Measurements from ENCODE around the gene RPL23. TPM values are rescaled to one million over a fixed set of nuclear protein-coding genes. Genes with fewer than 3 reads are reported as not detected.

The RPL23 gene
- total RNA-seq, 1 donor from 2014 or later, result 1,087 TPM

DNA sequence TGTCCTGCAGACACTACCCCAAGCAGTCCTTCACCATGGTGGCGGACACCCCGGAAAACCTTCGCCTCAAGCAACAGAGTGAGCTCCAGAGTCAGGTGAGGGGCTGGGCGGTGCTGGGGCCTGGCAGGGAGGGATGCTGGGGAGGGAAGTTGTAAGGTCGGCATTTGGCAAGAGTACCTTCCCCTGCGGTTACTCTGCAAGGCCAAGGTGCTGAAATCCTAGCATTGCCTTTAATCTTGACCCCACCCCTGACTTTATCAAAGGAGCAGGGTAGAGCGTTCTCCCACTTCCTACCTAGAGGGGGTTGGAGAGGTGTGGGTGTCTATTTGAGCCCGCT, 36.9 kb upstream of the RPL23 start:
- TF ChIP-seq, protein P1, sequence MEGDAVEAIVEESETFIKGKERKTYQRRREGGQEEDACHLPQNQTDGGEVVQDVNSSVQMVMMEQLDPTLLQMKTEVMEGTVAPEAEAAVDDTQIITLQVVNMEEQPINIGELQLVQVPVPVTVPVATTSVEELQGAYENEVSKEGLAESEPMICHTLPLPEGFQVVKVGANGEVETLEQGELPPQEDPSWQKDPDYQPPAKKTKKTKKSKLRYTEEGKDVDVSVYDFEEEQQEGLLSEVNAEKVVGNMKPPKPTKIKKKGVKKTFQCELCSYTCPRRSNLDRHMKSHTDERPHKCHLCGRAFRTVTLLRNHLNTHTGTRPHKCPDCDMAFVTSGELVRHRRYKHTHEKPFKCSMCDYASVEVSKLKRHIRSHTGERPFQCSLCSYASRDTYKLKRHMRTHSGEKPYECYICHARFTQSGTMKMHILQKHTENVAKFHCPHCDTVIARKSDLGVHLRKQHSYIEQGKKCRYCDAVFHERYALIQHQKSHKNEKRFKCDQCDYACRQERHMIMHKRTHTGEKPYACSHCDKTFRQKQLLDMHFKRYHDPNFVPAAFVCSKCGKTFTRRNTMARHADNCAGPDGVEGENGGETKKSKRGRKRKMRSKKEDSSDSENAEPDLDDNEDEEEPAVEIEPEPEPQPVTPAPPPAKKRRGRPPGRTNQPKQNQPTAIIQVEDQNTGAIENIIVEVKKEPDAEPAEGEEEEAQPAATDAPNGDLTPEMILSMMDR (IDR thresholded peaks at IDR 0.05; ENCODE audit: insufficient read depth, low read depth, low read length), result no peak
- TF ChIP-seq EZH2 (IDR thresholded peaks at IDR 0.05; ENCODE audit: insufficient read depth, low read length), result no peak
- peaks cover 40% of the 10 kb centered on the region for H3K36me3 ChIP-seq (ENCODE audit: insufficient read depth, low read length)
- peaks cover 95% of the 10 kb centered on the region for H4K20me1 ChIP-seq (ENCODE audit: insufficient read depth, low read length)
- no peak overlapping the region for H3K4me3 ChIP-seq (ENCODE audit: insufficient read depth, low read depth, low read length)
- no peaks in the 10 kb centered on the region for H3K9me3 Mint-ChIP-seq (ENCODE audit: unreplicated experiment)
- no peak overlapping the region for H3K27ac ChIP-seq (ENCODE audit: low read depth, low read length)
- H3K4me2 ChIP-seq (ENCODE audit: low read length), result no peak overlapping the region
- H3K9ac ChIP-seq (ENCODE audit: low read length), result no peak overlapping the region
- H3K4me1 ChIP-seq (ENCODE audit: insufficient read depth, low read length), result peaks cover 15% of the 10 kb centered on the region
- H3K27ac Mint-ChIP-seq (ENCODE audit: unreplicated experiment), result peak overlapping the region; percentile 62
- H3K4me3 Mint-ChIP-seq (ENCODE audit: unreplicated experiment), result no peak overlapping the region
- no peak overlapping the region for H2AFZ ChIP-seq (ENCODE audit: low read depth, low read length)
- H3K4me1 Mint-ChIP-seq (ENCODE audit: low read depth, unreplicated experiment), result peaks cover 39% of the 10 kb centered on the region
- H3K27me3 ChIP-seq (ENCODE audit: insufficient read depth, low read length), result no peaks in the 10 kb centered on the region
- FAIRE-seq (no peak), DNase-seq (ENCODE audit: low read depth) (no peak)
- H3K9me3 ChIP-seq (ENCODE audit: insufficient read depth, low read depth, low read length), result no peaks in the 10 kb centered on the region
- no peaks in the 10 kb centered on the region for H3K27me3 Mint-ChIP-seq (ENCODE audit: low read depth, unreplicated experiment)
- H3K36me3 Mint-ChIP-seq (ENCODE audit: low read depth, unreplicated experiment), result peaks cover 9% of the 10 kb centered on the region
- peaks cover 90% of the 10 kb centered on the region for H3K79me2 ChIP-seq (ENCODE audit: insufficient read depth, low read length)

DNA sequence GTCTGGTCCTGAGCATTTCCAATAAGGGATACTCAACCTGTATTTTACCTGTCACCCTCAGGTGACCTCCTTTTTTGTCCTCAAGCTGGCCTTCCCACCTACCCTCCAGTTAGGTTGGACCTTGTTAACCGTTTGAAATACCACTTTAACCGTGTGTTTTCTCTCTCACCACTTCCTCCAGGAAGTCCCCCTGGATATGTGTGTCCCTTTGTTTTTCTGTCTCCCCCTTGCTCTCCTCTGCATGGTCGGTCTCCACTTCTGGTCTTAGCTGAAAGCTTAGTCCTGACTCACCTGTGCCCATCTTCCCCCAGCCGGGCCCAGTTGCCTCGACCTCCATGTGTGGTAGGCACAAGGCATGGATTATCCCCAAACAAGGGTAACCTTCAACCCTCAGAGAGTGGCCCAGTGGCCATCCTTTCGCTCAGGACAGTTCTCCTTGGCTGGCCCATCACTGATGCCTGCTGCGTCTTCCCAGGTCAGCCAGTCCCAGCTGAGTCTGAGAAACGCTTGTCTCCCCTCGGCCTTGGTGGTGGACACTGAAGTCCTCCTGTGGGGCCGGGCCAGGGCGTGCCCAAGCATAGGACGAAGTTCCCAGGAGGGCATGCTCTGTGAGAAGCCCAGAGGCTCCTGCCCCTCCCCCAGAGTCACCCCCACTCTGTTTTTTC, 36.4 kb upstream of the RPL23 start:
- H3K27ac ChIP-seq (ENCODE audit: low read depth, low read length), result no peak overlapping the region
- H3K4me1 ChIP-seq (ENCODE audit: insufficient read depth, low read length), result peaks cover 20% of the 10 kb centered on the region
- H3K4me1 Mint-ChIP-seq (ENCODE audit: low read depth, unreplicated experiment), result peaks cover 44% of the 10 kb centered on the region
- H3K36me3 ChIP-seq (ENCODE audit: insufficient read depth, low read length), result peaks cover 45% of the 10 kb centered on the region
- TF ChIP-seq, protein P1 (IDR thresholded peaks at IDR 0.05; ENCODE audit: insufficient read depth, low read depth, low read length), result no peak
- no peak for TF ChIP-seq EZH2 (IDR thresholded peaks at IDR 0.05; ENCODE audit: insufficient read depth, low read length)
- H3K27ac Mint-ChIP-seq (ENCODE audit: unreplicated experiment), result peak overlapping the region; percentile 62
- no peaks in the 10 kb centered on the region for H3K9me3 ChIP-seq (ENCODE audit: insufficient read depth, low read depth, low read length)
- no peak overlapping the region for H3K9ac ChIP-seq (ENCODE audit: low read length)
- no peak for DNase-seq (ENCODE audit: low read depth)
- no peak overlapping the region for H3K4me3 Mint-ChIP-seq (ENCODE audit: unreplicated experiment)
- H3K27me3 ChIP-seq (ENCODE audit: insufficient read depth, low read length), result no peaks in the 10 kb centered on the region
- peaks cover 9% of the 10 kb centered on the region for H3K36me3 Mint-ChIP-seq (ENCODE audit: low read depth, unreplicated experiment)
- no peaks in the 10 kb centered on the region for H3K9me3 Mint-ChIP-seq (ENCODE audit: unreplicated experiment)
- no peak overlapping the region for H2AFZ ChIP-seq (ENCODE audit: low read depth, low read length)
- H3K27me3 Mint-ChIP-seq (ENCODE audit: low read depth, unreplicated experiment), result no peaks in the 10 kb centered on the region
- H3K4me2 ChIP-seq (ENCODE audit: low read length), result no peak overlapping the region
- H3K4me3 ChIP-seq (ENCODE audit: insufficient read depth, low read depth, low read length), result no peak overlapping the region
- peaks cover 94% of the 10 kb centered on the region for H3K79me2 ChIP-seq (ENCODE audit: insufficient read depth, low read length)
- H4K20me1 ChIP-seq (ENCODE audit: insufficient read depth, low read length), result peaks cover 97% of the 10 kb centered on the region
- no peak for FAIRE-seq

DNA sequence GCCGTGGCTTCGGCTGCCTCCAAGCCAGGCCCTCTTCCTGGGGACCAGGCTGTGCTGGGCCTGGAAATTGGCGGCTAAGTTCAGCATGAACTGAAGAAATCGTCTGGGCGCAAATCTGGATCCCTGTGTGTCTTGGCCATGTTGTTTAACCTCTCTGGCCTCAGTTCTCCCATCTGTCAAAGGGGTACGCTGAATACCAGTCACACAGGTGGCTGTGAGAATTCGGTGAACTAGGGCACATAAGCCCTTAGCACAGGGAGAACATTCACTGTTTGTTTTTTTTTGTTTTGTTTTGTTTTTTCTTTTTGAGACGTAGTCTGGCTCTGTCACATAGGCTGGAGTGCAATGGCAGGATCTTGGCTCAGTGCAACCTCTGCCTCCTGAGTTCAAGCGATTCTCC, 35.3 kb upstream of the RPL23 start:
- Mint-ChIP-seq H3K27ac (ENCODE audit: unreplicated experiment) (no peak overlapping the region), H3K4me1 (ENCODE audit: low read depth, unreplicated experiment) (peaks cover 43% of the 10 kb centered on the region), H3K4me3 (ENCODE audit: unreplicated experiment) (no peak overlapping the region), H3K27me3 (ENCODE audit: low read depth, unreplicated experiment) (no peaks in the 10 kb centered on the region), H3K9me3 (ENCODE audit: unreplicated experiment) (no peaks in the 10 kb centered on the region), H3K36me3 (ENCODE audit: low read depth, unreplicated experiment) (peaks cover 5% of the 10 kb centered on the region)
- Histone ChIP-seq H3K4me2 (ENCODE audit: low read length) (no peak overlapping the region), H3K4me1 (ENCODE audit: insufficient read depth, low read length) (peaks cover 25% of the 10 kb centered on the region), H3K79me2 (ENCODE audit: insufficient read depth, low read length) (peaks cover 98% of the 10 kb centered on the region), H3K27ac (ENCODE audit: low read depth, low read length) (no peak overlapping the region), H3K9ac (ENCODE audit: low read length) (no peak overlapping the region), H3K9me3 (ENCODE audit: insufficient read depth, low read depth, low read length) (no peaks in the 10 kb centered on the region), H3K36me3 (ENCODE audit: insufficient read depth, low read length) (peaks cover 40% of the 10 kb centered on the region), H4K20me1 (ENCODE audit: insufficient read depth, low read length) (peaks cover 98% of the 10 kb centered on the region), H2AFZ (ENCODE audit: low read depth, low read length) (no peak overlapping the region), H3K4me3 (ENCODE audit: insufficient read depth, low read depth, low read length) (no peak overlapping the region), H3K27me3 (ENCODE audit: insufficient read depth, low read length) (no peaks in the 10 kb centered on the region)
- FAIRE-seq, result no peak
- DNase-seq (ENCODE audit: low read depth), result no peak
- TF ChIP-seq EZH2 (IDR thresholded peaks at IDR 0.05; ENCODE audit: insufficient read depth, low read length), result no peak
- TF ChIP-seq, protein P1 (IDR thresholded peaks at IDR 0.05; ENCODE audit: insufficient read depth, low read depth, low read length), result no peak
